Activated CD8-positive, alpha-beta memory T cell treated with anti-CD3 and anti-CD28 coated beads, Interleukin-2, amount 50 U/mL, for 24 hours (primary cell): ENCODE results near the gene AKR1E2.

Experiments used
- DNase-seq: peaks from one replicate; pipeline ENCODE4 v3.0.0-alpha.2; 2020; ENCODE audit errors: extremely low read depth

The AKR1E2 gene

DNA sequence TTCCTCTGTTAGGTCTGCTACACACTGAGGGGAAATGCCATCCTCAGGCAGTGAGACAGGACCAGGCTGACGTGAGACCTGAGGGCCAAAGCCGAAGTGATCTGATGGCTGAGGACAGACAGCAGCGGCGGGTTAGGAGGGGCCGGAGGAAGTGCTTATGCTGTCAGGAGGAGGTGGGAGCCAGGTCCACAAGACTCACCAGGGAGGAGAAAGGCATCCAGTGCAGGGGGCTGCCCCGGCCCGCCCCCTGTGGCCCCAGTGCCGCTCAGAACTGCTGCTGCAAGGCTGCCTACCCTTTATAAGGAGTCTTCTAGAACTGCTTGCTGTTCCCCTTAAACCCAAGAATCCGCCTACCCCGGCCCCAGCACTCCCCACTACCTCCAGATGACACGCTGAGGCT lies 19.8 kb downstream of the AKR1E2 start:
- no peak for DNase-seq

DNA sequence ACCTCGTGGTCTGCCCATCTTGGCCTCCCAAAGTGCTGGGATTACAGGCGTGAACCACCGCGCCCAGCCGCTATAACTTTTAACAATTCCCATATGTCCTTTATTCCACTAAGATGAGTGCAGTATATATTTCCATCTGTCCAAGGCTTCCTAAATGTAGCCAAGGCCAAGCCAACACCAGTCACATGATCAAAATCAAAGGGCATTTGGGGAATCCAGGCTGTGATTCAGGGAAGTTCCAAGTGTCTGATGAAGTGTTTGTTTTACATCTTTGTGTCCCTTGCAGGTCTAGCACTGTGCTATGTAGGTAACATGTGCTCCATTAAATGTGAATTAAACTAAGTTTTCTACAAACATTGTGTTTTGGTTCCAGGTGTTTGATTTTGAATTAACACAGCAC lies 20.8 kb downstream of the AKR1E2 start:
- DNase-seq, result no peak

GRCh38 chr10:4847561-4848355 lies 21.8 kb downstream of the AKR1E2 start:
- no peak for DNase-seq

GRCh38 chr10:4848356-4849041 lies 22.5 kb downstream of the AKR1E2 start:
- no peak for DNase-seq

- no peak for DNase-seq
These were observed 23.0 kb downstream of the AKR1E2 start for GRCh38 chr10:4849042-4849402.

GRCh38 chr10:4849555-4850242 lies 23.7 kb downstream of the AKR1E2 start:
- peak; percentile 74 for DNase-seq

DNA sequence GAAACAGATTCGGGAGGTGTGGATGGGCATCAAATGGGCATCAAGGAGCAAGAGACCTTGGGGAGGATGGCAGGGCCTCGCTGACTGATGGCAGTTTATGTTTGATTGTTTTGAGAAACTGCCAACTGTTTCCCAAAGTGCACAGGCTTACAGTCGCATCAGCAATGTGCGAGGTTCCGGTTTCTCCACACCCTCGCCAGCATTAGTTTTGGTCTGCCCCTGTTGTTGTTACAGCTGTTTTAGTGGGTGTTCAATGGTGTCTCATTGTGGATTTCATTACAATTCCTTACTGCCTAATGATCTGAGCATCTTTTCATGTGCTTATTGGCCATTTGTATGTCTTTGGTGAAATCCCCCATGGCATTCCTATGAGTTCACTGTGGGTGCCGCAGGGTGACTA lies 24.4 kb downstream of the AKR1E2 start:
- no peak for DNase-seq

- DNase-seq, result no peak
These were observed 25.2 kb downstream of the AKR1E2 start for GRCh38 chr10:4851176-4851575.

GRCh38 chr10:4851846-4852245 lies 25.8 kb downstream of the AKR1E2 start:
- no peak for DNase-seq

DNA sequence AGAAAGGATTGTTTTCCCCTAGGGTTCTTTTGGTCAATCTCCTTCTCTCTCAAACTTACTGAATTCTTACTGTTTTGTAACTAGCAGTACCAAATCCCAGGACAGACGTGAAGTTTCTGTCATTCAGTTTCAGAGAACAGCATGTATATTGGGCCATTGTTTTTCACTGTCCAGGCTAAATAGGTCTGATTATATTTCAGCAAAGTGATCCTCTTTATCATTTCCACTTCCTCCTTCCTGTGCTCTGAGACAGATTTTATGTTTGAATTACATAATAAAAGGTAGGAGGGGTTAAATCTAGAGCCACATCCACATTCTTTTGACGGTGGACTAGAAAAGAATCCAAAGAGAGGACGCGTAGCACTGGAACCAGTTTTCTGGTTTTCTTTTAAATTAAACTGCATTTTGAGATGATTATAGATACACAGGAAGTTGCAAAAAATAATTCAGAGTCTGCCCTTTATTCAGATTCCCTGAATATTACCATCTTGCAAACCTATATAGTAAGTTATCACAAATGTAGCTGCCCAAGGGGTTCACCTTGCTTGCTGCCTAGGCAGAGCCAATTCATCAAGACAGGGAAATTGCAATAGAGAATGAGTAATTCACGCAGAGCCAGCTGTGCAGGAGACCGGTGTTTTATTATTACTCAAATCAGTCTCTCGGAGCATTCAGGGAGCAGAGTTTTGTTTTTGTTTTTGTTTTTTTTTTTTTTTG lies 40.1 kb downstream of the AKR1E2 start:
- no peak for DNase-seq

- no peak for DNase-seq
These were observed 41.1 kb downstream of the AKR1E2 start for GRCh38 chr10:4867109-4867519.

DNA sequence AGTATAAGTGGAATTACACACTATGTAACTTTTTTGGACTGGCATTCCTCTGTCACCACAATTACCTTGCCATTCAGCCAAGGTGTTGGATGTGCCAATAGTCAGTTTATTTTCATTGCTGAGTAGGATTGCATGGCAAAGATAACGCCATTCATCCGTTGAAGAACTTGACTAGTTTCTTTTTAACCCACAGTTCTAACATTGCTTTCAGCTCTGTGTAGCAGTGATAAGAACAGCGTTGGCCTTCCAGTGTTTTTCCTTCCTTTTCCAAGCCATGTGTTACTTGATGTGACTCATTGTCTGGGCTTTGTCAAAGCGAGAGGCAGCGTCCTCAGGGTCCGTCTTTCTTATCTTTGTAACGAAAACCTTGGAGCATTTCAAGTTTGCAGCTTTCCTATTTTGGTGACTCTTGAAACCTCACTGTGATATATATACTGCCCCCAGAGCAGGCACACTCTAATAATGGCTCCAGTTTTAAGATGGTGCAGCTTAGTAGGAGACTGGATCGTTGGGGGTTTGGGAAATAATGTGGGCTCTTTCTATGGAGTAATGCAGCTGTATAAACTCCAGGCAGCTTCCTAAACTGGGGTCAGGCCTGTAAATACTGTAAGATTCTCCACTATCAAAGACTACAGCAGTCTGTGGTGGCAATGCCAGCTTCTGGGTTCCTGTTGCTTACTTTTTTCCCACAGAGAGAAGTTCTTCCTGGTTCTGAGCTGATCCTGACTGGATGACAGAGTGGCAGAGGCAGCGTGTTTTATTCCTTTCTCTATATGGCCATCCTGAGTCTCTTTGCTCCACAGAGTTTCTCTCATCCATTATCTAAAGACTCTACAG lies 41.7 kb downstream of the AKR1E2 start:
- DNase-seq, result no peak

GRCh38 chr10:4868357-4868657 lies 42.3 kb downstream of the AKR1E2 start:
- DNase-seq, result no peak

DNA sequence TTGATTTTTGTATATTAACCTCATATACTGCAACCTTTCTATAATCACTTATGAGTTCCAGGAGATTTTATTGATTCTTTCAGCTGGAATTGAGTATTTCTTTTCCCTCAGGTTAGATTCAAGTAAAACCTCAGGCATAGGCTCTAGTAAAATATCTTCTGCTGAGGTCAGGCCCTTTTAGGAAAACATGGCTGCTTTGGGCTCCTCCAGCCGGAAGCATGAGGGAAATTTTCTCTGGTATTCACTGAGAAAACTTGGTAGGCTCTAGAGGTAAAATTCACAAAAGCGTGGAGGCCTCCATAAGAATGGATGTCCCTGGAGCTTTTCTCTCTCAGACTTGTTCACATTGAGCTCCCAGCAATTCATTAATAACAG lies 56.7 kb downstream of the AKR1E2 start:
- DNase-seq, result no peak

- DNase-seq, result no peak
These were observed 57.2 kb downstream of the AKR1E2 start for GRCh38 chr10:4883079-4883739.

GRCh38 chr10:4885162-4885561 lies 59.2 kb downstream of the AKR1E2 start:
- DNase-seq, result no peak

- no peak for DNase-seq
These were observed 61.5 kb downstream of the AKR1E2 start for GRCh38 chr10:4887501-4887900.

DNA sequence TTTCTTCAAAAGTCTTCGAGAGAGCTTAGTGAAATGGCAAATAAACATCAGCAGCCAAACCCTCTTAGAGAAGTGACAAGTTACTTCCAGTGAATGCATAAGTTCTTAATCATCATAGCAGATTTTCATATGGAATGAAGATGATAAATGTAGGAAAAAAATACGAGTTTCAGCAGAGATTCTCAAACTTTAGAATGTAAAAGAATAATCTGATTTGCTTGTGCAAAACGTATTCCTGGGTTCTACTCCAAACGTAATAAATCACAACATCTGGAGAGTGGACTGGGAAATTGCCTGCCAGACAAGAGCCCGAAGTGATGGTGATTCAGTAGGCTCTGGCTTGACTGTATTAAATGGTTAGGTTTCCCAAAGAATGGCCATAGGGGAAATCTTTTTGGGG lies 62.2 kb downstream of the AKR1E2 start:
- DNase-seq, result no peak

DNA sequence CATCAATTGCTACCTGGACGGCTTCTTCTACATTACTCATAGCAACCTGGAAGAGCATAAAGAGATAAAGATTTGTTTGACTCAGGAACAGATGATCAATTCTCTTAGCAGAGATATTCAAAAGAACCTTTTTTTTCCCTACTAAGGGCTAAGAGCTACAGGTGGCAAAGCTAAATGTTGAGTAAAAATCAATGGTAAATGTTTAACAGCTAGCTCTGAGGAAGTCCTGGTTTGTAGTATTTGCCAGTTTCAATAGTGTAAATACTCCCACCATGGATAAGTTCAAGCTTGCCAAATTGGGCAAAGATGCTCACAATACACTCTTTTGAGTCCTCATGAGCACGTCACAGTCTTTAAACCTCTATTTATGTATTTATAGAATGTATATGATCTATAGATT lies 64.0 kb downstream of the AKR1E2 start:
- no peak for DNase-seq

- no peak for DNase-seq
These were observed 66.7 kb downstream of the AKR1E2 start for GRCh38 chr10:4892681-4893080.

DNA sequence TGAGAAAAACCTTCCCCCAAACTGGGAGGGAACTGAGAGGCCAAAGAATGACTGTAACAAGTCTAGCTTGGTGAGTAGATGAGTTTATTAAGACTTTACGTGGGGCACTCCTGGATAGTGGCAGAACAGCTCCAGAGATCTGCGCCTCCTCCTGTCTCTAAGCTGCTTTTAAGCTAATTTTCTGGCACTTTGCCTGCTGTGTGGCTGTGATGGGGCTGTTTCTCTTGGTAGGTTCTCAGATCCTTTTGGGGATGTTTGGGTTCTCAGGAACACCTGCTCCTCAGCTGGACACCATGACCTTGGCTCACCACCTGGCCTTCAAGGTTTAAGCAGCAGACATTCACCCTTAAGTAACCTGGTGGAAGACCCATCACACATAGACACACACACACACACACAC lies 68.3 kb downstream of the AKR1E2 start:
- DNase-seq, result no peak
